GM23338 (cell line): Measurements from ENCODE around the gene LAMB1. TPM values are rescaled to one million over a fixed set of nuclear protein-coding genes. Genes with fewer than 3 reads are reported as not detected.

ENCODE experiments used
- ATAC-seq: fragments of 200-7000 bp; cut with Tn5 transposase; 3 replicates; pipeline ENCODE4 v1.9.1; 2020
- DNase-seq: peaks from one replicate; pipeline ENCODE4 v3.0.0-alpha.2; 2015; ENCODE audit warnings: low spot score
- H2AFZ ChIP-seq: fragments of 200-600 bp; sonication (generic); 2 replicates; pipeline ENCODE4 v1.8.0; 2016; ENCODE audit warnings: antibody characterized with exemption, mild to moderate bottlenecking, moderate library complexity
- H3F3A ChIP-seq: fragments of 200-600 bp; sonication (generic); replicated peaks from 2 replicates; pipeline ENCODE4 v1.8.0; 2017; ENCODE audit warnings: antibody characterized with exemption, mixed run types, low read depth
- H3K27ac ChIP-seq: fragments of 200-600 bp; sonication (generic); 2 replicates; pipeline ENCODE4 v1.6.1; 2016; ENCODE audit warnings: low read depth
- H3K27me3 ChIP-seq: fragments of 200-600 bp; sonication (generic); 2 replicates; pipeline ENCODE4 v1.8.0; 2016; ENCODE audit warnings: mild to moderate bottlenecking, mixed run types, moderate library complexity; ENCODE audit not compliant: insufficient read depth
- H3K36me3 ChIP-seq: fragments of 200-600 bp; sonication (generic); 2 replicates; pipeline ENCODE4 v1.8.0; 2016; ENCODE audit warnings: mild to moderate bottlenecking; ENCODE audit not compliant: insufficient read depth
- H3K4me1 ChIP-seq: fragments of 200-600 bp; sonication (generic); 2 replicates; pipeline ENCODE4 v1.8.0; 2016; ENCODE audit warnings: mild to moderate bottlenecking, moderate library complexity; ENCODE audit not compliant: insufficient read depth
- H3K4me2 ChIP-seq: fragments of 200-600 bp; sonication (generic); 2 replicates; pipeline ENCODE4 v1.7.1; 2017; ENCODE audit warnings: mixed run types
- H3K4me3 ChIP-seq: fragments of 200-600 bp; sonication (generic); 2 replicates; pipeline ENCODE4 v1.6.1; 2016; ENCODE audit warnings: mixed run types
- H3K79me2 ChIP-seq: fragments of 200-600 bp; sonication (generic); replicated peaks from 2 replicates; pipeline ENCODE4 v1.8.0; 2017; ENCODE audit warnings: mild to moderate bottlenecking; ENCODE audit not compliant: insufficient read depth
- H3K9me2 ChIP-seq: fragments of 200-600 bp; sonication (generic); 2 replicates; pipeline ENCODE4 v1.8.0; 2017; ENCODE audit not compliant: insufficient read depth
- H4K20me1 ChIP-seq: fragments of 200-600 bp; sonication (generic); replicated peaks from 2 replicates; pipeline ENCODE4 v1.8.0; 2017; ENCODE audit warnings: mild to moderate bottlenecking; ENCODE audit not compliant: insufficient read depth
- H3K27ac Mint-ChIP-seq: 2 replicates; pipeline ENCODE4 v1.8.0; 2020; ENCODE audit warnings: inconsistent platforms, mild to moderate bottlenecking, moderate library complexity, mixed read lengths
- H3K27me3 Mint-ChIP-seq: 3 replicates; pipeline ENCODE4 v1.8.0; 2022; ENCODE audit warnings: low read depth, mild to moderate bottlenecking, moderate library complexity, mixed read lengths, inconsistent platforms; ENCODE audit not compliant: insufficient read depth, poor library complexity
- H3K36me3 Mint-ChIP-seq: 3 replicates; pipeline ENCODE4 v1.8.0; 2021; ENCODE audit warnings: low read depth, mild to moderate bottlenecking, inconsistent platforms, moderate library complexity, mixed read lengths
- H3K4me1 Mint-ChIP-seq: 3 replicates; pipeline ENCODE4 v1.8.0; 2020; ENCODE audit warnings: mild to moderate bottlenecking, inconsistent platforms, mixed read lengths
- H3K4me3 Mint-ChIP-seq: 3 replicates; pipeline ENCODE4 v1.8.0; 2021; ENCODE audit warnings: moderate library complexity, mild to moderate bottlenecking, inconsistent platforms, mixed read lengths
- H3K9me3 Mint-ChIP-seq: 3 replicates; pipeline ENCODE4 v1.8.0; 2020; ENCODE audit warnings: moderate library complexity, mild to moderate bottlenecking, inconsistent platforms, mixed read lengths
- CREB1 ChIP-seq: fragments of 250-450 bp; sonication (Bioruptor Pico); IDR thresholded peaks from 2 replicates; pipeline ENCODE4 v1.5.0; 2020; ENCODE audit warnings: low read depth, mild to moderate bottlenecking, moderate library complexity
- CTCF ChIP-seq, 2 experiments: fragments of 200-600 bp in 1 of 2; sonication (generic) in 1 of 2; conservative IDR thresholded peaks; 2 replicates each; pipeline versions ENCODE4 v1.5.1 to v1.6.1; 2016 to 2017; ENCODE audit warnings: antibody characterized with exemption in 2 of 2, low read depth in 2 of 2, mild to moderate bottlenecking in 2 of 2, moderate library complexity in 1 of 2
- ETS1 ChIP-seq: IDR thresholded peaks from 2 replicates; pipeline ENCODE4 v1.6.1; 2016; ENCODE audit warnings: antibody characterized with exemption
- EZH2 ChIP-seq: fragments of 200-600 bp; sonication (generic); IDR thresholded peaks from one replicate; pipeline ENCODE4 v1.8.0; 2017; ENCODE audit warnings: antibody characterized with exemption, mild to moderate bottlenecking, low read depth; ENCODE audit not compliant: unreplicated experiment
- EZH2phosphoT487 ChIP-seq: fragments of 200-600 bp; sonication (generic); IDR thresholded peaks from one replicate; pipeline ENCODE4 v1.8.1; 2018; ENCODE audit warnings: antibody characterized with exemption; ENCODE audit not compliant: unreplicated experiment
- JUNB ChIP-seq: IDR thresholded peaks from one replicate; pipeline ENCODE4 v1.6.1; 2016; ENCODE audit warnings: antibody characterized with exemption; ENCODE audit not compliant: unreplicated experiment
- NANOG ChIP-seq: IDR thresholded peaks from 2 replicates; pipeline ENCODE4 v1.6.1; 2016; ENCODE audit warnings: antibody characterized with exemption, borderline replicate concordance
- POLR2AphosphoS5 ChIP-seq: IDR thresholded peaks from 2 replicates; pipeline ENCODE4 v1.6.1; 2016; ENCODE audit warnings: antibody characterized with exemption, low read depth
- REST ChIP-seq: IDR thresholded peaks from one replicate; pipeline ENCODE4 v1.6.1; 2018; ENCODE audit warnings: antibody characterized with exemption; ENCODE audit not compliant: unreplicated experiment
- STAT1 ChIP-seq: IDR thresholded peaks from one replicate; pipeline ENCODE4 v1.6.1; 2016; ENCODE audit warnings: antibody characterized with exemption; ENCODE audit not compliant: unreplicated experiment
- ZNF114 ChIP-seq: fragments of 250-450 bp; sonication (Bioruptor Pico); IDR thresholded peaks from 2 replicates; pipeline ENCODE4 v1.5.0; 2020; ENCODE audit warnings: mild to moderate bottlenecking, moderate library complexity
- ZNF331 ChIP-seq: fragments of 250-450 bp; sonication (Bioruptor Pico); IDR thresholded peaks from 2 replicates; pipeline ENCODE4 v1.5.0; 2020; ENCODE audit warnings: low read depth, mild to moderate bottlenecking, moderate library complexity
- ZNF462 ChIP-seq: fragments of 250-450 bp; sonication (Bioruptor Pico); IDR thresholded peaks from 2 replicates; pipeline ENCODE4 v1.5.0; 2020; ENCODE audit warnings: mild to moderate bottlenecking, moderate library complexity
- polyA plus RNA-seq: library from polyadenylated mRNA; unstranded; fragments of >200 nt; fragmentation: Nextera tagmentation; extraction: Ambion mirVana; gene quantifications from 2 replicates; pipeline ENCODE4 v1.2.1, GENCODE V29; 2016
- total RNA-seq: library from RNA; depleted of rRNA; stranded (reverse); fragments of >200 nt; shearing (Covaris generic); gene quantifications from 2 replicates; pipeline ENCODE4 v1.2.3, GENCODE V29; 2014

The LAMB1 gene
- total and polyA plus RNA-seq, 2 experiments from 2014 or later, result 53.5 to 57.8 TPM

GRCh38 chr7:108048422-108048821 is 45.5 kb upstream of the LAMB1 start:
- no peaks in the 10 kb centered on the region for H3F3A ChIP-seq
- H3K36me3 Mint-ChIP-seq, result no peaks in the 10 kb centered on the region
- no peak overlapping the region for H3K4me2 ChIP-seq
- H4K20me1 ChIP-seq, result no peaks in the 10 kb centered on the region
- H3K4me1 Mint-ChIP-seq, result no peaks in the 10 kb centered on the region
- no peak overlapping the region for H3K27ac Mint-ChIP-seq
- no peak for DNase-seq
- no peak for ATAC-seq
- no peak overlapping the region for H2AFZ ChIP-seq
- no peak for TF ChIP-seq ETS1
- no peak for TF ChIP-seq CTCF (conservative IDR thresholded peaks at IDR 0.05; ENCODE audit: low read depth in 2 of 2)
- TF ChIP-seq REST, result no peak
- no peak for TF ChIP-seq NANOG
- no peak for TF ChIP-seq JUNB
- no peak for TF ChIP-seq ZNF114 (CRISPR knock-in tag)
- TF ChIP-seq CREB1 (CRISPR knock-in tag), result no peak
- TF ChIP-seq EZH2, result no peak
- TF ChIP-seq EZH2phosphoT487, result no peak
- no peak for TF ChIP-seq STAT1
- TF ChIP-seq ZNF331 (CRISPR knock-in tag), result no peak
- no peak for TF ChIP-seq ZNF462 (CRISPR knock-in tag)
- TF ChIP-seq POLR2AphosphoS5, result no peak
- H3K27ac ChIP-seq, result no peak overlapping the region
- H3K4me3 Mint-ChIP-seq, result no peak overlapping the region
- H3K4me1 ChIP-seq, result no peaks in the 10 kb centered on the region
- no peaks in the 10 kb centered on the region for H3K36me3 ChIP-seq
- H3K27me3 ChIP-seq, result no peaks in the 10 kb centered on the region
- H3K79me2 ChIP-seq, result no peaks in the 10 kb centered on the region
- no peaks in the 10 kb centered on the region for H3K9me3 Mint-ChIP-seq
- H3K27me3 Mint-ChIP-seq, result no peaks in the 10 kb centered on the region
- H3K9me2 ChIP-seq, result no peaks in the 10 kb centered on the region
- no peak overlapping the region for H3K4me3 ChIP-seq
